ENCODE results near the gene ENOX2.

ENOX2 gene

DNA sequence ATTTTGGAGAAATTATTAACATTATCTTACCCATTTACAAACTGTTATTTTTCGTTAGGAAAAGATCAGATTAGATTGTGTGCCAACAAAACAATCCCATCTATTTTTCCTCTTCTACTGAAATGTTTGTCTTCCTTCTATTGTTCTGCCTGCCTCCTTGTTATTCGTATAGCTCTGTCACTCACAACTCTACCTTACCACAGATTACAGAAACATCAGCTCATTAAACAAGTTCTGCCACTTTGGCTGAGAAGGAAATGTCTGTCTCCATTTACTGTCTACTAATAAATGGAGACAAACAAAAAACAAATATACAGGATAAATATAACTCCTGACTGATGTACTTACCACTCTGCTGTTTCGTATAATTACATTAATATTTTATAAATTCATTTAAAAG is 211.4 kb downstream of the ENOX2 start:
- DNase-seq, result no peak

DNA sequence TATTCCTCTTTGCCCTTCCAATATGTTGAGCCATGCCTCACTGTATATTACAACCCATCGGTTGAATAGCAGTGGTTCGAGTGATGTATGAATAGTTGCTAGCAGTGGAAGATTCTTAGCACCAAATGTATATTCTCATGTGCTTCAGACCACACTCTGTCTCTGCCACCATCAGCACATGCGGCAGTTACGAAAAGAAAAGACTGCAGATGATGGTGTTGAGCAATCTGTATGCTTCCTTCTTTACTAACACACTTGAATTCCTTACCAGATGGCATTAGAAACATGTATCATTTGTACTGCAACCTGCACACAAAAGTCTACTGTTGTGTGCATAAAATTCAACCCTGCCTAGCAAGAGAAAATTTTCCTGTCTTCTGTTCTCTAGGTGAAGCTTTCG is 214.6 kb downstream of the ENOX2 start:
- DNase-seq, result no peak

DNA sequence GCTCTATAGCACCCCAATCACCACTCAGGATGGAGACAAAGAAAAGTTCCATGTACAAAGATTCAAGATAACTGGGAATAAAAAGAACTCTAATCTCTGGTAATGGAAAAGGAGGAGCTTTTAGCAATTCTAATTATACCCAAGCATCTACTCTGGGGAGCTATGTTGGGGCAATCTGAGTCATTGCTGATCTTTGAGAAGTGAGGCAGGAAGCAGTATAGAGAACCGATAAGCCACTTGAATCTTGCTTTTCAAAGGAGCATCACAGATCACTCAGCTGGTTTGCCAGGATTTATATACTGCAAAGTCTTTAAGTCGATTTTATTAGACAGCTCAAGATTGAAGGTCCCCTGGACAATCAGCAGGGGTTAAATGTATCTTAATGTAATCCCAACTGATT is 220.0 kb downstream of the ENOX2 start:
- no peak for DNase-seq

DNA sequence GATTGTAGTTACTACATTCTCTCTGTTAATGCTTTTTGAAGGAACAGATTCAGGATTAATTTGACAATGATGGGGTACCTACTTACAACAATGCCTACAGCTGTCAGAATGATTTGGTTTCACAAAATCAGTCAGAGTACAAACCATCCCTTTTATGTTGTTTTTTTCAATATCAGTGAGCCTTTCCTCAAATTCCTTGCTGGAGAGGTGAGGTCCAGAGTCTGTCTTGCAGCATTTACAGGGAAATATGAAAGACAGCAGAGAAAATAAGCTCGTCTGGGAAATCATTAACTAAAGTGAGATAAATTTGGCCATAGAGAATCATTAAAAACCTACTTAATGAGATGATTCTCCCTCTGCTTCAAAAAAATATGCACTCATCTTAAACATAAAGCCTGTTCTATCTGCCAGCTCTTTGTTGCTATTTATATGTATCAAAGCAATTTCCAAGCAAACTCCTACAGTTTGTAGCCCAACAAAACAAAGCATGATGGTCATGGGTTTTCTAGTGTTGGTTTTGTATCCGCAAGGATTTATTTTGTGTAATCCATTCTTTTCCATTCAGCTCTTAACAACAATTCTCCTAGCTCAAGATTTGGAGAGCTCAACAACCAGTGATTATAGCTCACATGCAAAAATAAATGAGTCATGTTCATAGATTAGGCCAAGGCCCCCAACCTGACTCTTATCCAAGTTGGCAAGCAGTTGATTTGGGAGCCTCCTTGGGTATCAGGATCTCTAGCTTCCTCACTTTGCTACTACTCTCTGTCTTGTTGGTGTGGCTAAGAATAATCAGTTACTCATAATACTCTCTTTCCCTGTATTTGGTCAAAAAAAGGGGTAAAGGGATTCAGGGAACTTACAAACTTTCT is 222.6 kb downstream of the ENOX2 start:
- DNase-seq, result no peak

DNA sequence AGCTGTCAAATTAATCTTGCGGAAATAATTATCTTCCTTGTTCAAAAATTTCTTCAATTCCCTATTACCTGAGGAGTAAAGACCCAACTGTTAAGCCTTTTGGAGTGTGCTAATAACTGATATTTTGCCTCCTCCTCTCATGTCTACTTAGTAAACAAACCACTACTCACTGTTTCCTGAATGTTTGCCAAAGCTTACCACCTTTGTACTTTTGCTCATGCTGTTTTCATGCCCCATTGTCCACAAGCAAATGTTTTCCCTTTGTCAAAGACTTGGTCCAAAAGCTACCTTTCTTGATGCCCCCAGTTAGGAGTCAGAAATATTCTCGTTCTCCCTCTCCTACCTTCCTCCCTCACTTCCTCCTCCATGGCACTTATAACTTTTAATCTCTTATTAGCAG is 226.1 kb downstream of the ENOX2 start:
- peak; percentile 17 for DNase-seq

DNA sequence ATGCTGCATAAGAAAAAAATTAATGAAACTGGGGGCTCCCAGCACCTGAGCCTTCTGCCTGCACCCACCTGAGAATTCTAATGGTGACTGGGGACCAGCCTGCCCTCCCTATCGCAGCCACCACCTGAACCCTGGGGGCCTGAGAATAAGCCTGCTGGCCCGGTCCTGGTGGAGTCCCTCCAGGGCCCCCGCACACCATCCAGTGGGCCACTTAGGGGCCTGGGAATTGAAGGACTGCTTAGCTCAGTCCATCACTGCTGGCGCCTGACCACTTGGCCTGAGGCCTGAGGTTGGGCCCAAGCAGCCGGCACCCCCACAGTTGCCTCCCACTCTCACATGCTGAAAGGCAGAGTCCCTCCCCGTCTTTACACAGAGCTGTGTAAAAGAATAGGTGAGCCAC is 230.8 kb downstream of the ENOX2 start:
- DNase-seq, result no peak

DNA sequence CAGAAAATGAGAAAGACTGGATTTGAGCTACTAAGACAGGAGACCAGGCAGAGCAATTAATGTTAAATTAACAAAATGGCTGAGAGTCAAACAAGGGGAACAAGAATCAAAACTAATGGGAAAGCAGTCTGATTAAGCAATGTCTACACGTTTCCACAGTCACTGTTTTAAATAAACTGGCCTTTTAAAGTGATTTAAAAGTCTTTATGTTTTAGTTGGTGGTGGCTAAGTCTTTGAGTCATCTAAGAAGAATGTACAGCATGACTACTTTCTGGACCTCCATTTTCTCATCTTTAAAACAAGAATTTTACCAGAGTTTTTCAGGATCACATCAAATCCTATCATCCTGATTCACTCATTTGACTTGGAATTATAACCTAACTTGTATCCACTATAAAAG is 233.8 kb downstream of the ENOX2 start:
- no peak for DNase-seq

DNA sequence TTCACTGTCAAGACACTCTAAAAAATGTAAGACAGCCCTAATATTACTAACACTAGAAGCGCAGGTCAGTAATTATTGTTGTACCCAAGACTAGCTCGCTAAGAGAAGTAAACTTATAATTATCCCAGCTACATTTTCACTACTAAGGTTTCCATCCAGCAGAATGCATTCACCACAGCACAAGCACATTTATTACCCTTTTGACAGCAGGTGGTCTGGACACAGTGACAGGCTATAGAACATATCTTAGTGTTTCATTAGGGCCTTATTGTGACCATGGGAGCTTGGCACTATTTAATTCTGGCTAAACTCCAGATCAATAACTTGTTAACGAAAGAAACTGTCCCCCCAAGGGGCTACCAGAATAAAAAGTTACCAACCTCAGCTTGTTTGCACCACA is 237.7 kb downstream of the ENOX2 start:
- DNase-seq, result no peak

DNA sequence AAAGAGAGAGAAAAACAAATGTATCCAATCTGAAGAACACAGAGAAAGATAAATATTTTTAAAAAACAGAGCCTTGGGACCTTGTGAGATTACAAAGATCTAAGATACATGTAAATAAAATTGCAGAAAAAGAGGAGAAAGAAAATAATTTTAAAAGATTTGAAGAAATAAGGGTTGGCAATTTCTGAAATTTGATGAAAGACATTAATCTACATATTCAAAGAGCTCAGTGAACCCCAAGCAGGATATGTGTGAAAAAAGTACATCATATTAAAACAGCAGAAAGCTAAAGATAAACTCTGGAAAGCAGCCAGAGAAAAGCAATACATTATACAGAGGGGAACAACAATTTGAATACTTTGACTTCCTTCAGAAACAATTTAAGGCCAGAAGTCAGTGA is 244.7 kb downstream of the ENOX2 start:
- DNase-seq, result no peak

DNA sequence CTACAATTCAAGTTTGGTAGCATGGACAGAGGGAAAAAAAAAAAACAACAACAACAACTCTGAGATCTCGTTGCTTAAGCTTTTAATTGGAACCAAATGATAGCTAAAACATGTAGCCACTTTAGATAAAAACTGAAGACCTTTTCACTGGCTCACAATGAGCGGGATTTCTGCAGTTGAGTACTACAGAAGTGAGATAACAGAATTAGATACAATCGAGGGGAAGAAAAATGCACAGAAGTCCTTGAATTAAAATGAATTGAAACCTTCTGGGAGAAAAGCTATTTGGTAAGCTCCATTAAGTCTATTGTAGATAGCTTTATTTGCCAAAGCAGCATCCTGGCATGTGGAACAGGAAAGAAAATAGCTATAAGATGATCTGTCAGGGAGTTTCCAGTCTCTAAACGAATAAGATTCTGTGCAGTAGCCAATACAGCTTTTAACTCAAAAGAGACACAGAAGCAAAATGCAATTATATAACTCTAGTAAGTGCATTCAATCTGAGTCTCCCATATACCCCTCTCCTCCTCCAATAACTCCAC is 248.5 kb downstream of the ENOX2 start:
- DNase-seq, result no peak

DNA sequence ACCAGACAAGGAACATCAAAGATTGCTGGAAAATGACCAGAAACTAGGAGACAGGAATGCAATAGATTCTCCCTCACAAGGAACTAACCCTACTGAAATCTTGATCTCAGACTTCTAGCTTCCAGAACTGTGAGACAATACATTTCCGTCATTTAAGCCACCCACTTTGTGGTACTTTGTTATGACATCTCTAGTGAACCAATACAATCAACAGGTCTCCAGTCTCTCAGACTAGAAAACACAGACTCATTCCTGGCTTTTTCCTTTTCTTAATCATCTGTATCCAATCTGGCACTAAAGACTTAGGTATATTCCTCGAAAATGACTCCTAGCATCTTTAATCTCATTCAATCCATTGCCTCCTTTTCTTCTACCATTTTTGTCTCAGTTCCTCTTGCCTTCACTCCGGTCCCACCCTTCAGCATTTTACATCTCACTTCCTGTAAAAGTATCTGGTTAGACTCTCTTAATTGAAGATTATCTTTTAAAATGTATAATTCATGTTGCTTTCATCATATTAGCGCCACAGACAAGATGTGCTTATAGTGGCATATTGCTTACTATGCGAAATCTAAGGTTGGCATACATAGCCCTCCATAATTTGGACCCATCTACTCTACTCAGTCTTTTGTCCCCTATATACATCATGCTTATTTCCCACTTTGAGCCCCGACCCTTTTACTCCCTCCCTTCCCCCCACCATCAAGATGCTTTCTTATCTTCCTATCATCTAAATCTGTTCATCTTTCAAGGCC is 250.0 kb downstream of the ENOX2 start:
- DNase-seq, result no peak

DNA sequence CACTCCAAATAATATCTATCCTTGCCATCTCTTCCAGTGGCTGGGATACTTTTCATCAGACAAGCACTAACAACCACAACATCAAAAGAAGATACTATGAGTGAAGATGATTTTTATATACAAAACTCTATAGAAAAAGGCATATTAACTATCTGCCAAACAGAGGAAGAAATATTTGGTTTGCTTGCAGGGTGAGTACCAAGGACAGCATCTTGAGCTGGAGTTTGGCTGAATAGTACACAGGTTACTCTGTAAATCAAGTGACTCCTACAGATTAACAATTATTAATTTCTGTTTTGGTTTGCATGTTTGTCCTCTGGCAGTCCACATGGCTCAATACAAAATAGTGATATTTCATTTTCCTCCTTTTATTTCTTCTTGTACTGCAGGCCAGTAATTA is 253.3 kb downstream of the ENOX2 start:
- no peak for DNase-seq

DNA sequence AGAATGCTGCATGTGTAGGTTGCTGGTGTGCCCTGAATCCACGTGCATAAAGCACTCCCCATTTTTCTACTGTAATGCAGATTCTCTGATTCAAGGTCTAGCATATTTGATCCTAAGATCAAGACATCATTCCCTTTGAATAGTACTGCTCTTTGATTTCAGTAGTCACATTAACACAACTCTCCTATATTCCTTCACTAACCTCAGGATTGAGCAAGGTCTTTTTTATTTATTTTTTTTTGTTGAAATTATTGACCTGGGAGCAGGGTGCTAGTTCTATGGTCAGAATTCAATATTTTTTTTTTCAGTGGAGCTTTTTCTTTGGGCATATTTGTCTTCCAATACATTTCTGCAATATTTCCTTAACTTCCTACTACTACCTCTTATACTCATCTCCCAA is 255.5 kb downstream of the ENOX2 start:
- DNase-seq, result no peak

DNA sequence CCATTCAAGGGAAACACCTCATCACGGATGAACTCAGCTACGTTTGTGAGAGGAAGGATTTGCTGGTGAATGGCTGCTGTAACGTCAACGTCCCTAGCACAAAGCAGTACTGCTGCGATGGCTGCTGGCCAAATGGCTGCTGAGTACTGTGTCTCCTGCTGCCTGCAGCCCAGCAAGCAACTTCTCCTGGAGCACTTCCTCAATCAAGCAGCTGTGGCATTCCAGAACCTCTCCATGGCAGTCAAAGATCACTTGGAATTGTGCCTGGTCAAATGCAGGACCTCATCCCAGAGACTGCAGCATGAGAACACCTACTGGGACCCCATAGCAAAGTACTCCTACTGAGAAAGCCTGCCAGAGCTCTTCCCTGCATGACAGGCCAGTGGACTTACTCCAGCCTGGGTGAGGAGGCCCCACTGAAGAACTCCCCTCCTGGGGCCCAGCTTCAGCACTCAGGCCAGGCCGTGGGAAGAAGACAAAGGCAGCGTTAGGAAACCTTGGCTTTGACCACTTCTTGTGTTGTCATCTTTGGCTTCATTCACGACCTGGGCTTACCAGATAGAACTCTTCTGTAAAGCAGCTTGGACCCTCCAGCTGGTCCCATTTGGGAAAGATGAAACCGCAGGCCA is 256.9 kb downstream of the ENOX2 start:
- no peak for DNase-seq

DNA sequence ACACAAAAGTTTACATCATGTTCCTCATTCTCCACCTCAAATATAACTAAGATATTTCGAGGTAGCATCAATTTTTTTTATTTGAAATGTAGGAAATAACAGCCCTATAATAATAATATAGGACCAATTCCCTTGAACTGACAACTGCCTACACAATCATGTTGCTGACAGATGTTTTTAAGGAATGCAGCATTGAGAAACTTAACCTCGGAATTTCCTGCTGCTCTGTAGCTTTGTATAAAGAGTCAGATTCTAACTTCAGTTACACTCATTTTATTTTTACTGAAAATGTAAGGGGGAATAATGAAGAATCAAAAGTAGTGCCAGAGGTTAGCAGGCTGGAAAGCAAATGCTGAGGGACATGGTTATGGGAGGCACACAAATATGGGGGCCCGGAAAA is 265.4 kb downstream of the ENOX2 start:
- DNase-seq, result no peak

DNA sequence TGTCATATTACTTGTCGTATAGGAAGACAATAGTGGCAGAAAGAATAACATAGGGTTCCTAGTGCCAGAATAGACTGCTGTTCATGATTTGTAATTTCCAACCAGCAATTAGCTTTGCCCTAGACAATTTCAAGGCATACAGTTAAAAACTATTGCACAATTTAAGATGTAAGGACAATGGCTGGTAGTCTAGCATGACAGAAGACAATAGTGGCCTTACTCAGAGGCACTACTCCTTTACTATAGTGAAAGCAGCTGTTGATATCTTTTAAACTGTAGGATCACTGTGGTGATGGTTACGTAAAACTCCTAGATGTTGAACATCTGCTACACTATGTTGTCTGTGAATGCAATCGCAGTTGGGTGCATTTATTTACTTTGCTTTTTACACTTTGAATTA is 266.7 kb downstream of the ENOX2 start:
- DNase-seq, result no peak

DNA sequence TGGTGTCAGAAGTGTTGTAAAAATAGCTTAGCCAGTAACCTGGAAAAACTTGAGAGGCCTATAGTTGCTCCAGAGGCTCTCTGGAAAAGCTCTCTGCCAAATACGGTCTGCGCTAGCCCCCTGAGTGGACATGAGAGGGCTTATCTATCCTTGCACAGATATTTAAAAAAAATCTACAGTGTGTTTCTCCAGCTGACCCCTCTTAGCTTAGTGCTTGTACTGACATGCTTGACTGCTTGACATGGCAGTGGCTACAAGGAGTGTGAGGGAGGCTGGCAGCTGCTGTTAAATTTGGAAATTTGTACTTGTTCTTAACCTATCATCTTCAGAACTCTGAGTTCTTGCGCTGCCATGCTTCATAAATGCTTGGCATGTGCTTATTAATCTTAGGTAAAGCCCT is 272.0 kb downstream of the ENOX2 start:
- DNase-seq, result no peak

DNA sequence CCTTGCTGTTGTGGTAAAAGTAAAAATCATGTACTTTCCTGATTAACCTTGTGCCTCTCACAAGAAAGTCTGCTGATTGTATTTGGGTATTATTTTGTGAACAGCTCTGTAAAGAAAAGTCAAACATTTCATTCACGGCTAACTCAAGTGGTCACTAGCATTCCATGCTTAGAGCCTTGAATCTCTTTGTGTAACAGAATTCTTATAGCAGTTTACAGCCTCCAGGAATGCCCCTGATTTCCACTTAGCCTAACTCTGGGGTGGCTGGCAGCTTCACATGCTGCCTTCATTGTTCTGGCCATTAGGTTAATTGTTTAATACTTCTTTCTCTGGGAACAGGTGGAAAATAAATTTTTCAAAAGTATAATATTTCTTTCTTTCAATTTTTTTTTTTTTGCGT is 274.5 kb downstream of the ENOX2 start:
- DNase-seq, result no peak

DNA sequence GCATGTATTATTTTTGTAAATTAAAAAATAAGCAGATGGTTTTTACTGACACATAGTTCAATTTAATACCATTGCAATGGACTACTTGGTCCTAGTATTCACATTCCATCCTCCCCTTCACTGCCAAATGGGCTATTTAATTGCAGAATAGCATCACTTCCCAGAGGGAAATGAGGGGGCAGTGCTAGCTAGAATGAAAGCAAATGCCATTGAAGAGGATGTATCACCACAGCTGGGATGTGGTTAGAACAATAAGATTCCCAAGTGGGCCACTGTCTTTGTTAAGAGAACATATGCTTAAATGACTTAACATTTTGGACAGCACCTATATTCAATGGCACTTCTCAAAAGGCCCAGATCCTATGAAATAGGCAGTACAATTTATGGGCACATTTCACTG is 276.5 kb downstream of the ENOX2 start:
- DNase-seq, result no peak

DNA sequence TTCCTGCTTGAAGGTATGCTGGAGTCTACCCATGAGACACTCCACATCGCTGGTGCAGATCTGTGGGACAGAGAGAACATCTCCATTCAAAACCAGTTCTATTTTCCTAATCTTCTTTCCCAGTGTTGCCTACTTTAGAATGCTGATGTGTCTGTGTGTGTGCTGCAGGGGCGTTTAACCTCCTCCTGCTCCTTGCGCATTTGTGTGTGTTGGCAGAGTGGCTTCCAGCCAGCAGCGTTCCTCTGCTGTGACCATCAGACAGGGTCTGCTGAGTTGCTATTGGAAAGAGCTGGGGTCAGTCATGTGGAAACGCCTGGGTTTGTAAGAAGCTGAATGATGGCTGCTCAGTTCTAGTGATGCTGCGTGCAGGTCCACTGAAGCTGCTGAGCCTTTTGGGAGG is 277.6 kb downstream of the ENOX2 start:
- DNase-seq, result no peak

DNA sequence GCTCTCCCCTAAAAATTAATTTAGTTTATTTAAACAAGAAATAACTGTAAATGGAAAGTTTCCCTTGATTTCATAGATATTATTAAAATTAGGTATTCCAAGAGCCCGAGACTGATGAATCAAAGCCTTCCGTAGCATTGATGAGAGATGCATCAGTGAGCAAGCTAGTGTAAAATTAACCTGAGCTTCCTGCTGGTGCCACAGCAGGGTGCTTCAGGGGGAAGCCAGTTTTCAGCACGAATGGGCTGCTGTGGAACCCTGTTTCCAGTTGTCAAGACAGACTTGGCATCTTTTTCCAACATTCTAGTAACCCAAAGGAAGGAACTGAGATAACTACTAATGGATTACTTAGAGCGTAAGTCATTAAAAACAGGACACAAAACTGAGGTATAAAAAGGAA is 279.5 kb downstream of the ENOX2 start:
- no peak for DNase-seq

DNA sequence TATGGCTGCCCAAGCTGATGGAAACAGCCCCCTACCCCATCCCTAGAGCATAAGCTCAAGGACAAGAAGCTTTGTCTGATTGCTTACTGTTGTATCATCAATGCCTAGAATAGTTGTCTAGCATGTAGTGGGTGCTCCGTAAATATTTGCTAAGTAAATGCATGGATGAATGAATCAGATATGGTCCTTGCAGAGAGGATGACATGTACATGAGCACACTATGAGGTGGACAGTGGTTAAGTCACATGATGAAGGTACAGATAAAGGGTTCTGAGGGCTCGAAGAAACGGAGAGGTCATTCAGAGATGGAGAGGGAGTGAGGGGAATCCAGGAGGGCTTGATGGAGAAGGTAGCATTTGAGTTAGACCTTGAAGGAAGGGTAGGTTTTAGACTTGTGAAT is 287.1 kb downstream of the ENOX2 start:
- DNase-seq, result no peak

DNA sequence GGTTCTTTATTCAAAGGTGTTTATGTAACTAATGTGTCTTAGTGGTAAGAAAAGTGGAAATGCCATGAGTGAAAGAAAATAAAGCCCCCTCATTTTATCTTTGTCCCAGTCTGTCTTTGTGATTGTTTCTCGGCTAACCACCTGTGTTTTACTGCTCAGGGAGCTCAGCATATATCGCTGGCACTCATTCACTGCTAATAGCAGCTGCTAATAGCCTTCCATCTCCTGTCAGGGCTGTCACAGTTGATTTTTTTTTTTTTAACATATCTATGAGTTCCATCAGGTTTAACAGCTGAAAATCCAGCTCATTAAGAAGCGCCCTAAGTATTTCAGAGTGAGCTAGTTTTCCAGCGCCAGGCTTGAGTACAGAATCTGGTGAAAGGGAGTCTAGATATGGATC is 295.6 kb downstream of the ENOX2 start:
- DNase-seq, result no peak

DNA sequence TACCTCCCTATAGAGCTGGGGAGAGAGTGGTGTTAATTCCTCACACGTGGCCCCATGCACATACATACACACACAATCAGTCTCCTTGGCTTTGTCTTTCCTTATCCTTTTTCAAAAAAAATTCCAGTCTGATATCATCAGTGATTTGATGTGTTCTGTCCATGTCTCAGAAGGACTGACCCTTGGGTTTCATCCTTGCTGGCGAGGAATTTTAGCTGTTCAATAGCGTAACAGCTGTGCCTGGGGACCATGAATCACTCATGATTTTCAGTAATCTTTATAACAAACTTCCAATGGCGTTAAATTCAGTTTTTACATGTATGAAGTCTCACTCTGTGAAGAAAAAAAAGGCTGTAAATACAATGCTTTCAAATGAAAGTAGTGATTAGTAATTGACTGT is 296.6 kb downstream of the ENOX2 start:
- DNase-seq, result no peak
